Caco-2 (cell line): ENCODE measurements around the gene PPM1E. TPM values are rescaled to one million over a fixed set of nuclear protein-coding genes. Genes with fewer than 3 reads are reported as not detected.
"Not testable (repeated sequence)": the region's sequence is repeated elsewhere in the genome, so short reads cannot be mapped to it uniquely, and the experiment has no call there.

Experiments
- BruUV-seq: library from RNA; stranded (reverse); fragments of 400-500 nt; replicated peaks from 2 replicates; lab custom pipeline; 2021; lab: Mats Ljungman, UMichigan
- CTCF ChIA-PET: fragments of 300-600 bp; sonication (Branson Sonifier 250); formaldehyde crosslinking; loops from one replicate; lab custom pipeline; 2022; ENCODE audit warnings: antibody characterized with exemption; lab: Charles Lee
- POLR2A ChIA-PET: fragments of 300-600 bp; sonication (Branson Sonifier 250); formaldehyde crosslinking; loops from one replicate; lab custom pipeline; 2022; ENCODE audit warnings: antibody characterized with exemption; lab: Charles Lee
- DNase-seq, 2 experiments: peaks; one replicate each; pipeline versions ENCODE4 v3.0.0 to v3.0.0-alpha.2; 2020 to 2022
- H3K27me3 ChIP-seq: replicated peaks from 2 replicates; pipeline ENCODE4 v1.6.0; 2011; ENCODE audit warnings: low read length; ENCODE audit not compliant: control insufficient read depth, insufficient read depth
- H3K36me3 ChIP-seq: 2 replicates; pipeline ENCODE4 v1.5.1; 2011; ENCODE audit warnings: low read length; ENCODE audit not compliant: control insufficient read depth, insufficient read depth
- H3K4me1 ChIP-seq: fragments of 250-450 bp; sonication (Bioruptor Pico); 2 replicates; pipeline ENCODE4 v1.5.1; 2020; ENCODE audit warnings: mild to moderate bottlenecking
- H3K4me3 ChIP-seq: 2 replicates; pipeline ENCODE4 v1.5.1; 2011; ENCODE audit warnings: low read depth, mild to moderate bottlenecking, control low read depth, low read length
- H3K9me3 ChIP-seq: fragments of 250-450 bp; sonication (Bioruptor Pico); 2 replicates; pipeline ENCODE4 v1.5.1; 2020; ENCODE audit warnings: mild to moderate bottlenecking, moderate library complexity
- H3K27ac Mint-ChIP-seq: one replicate; pipeline ENCODE4 v1.8.0; 2022; ENCODE audit warnings: mixed read lengths; ENCODE audit not compliant: unreplicated experiment
- H3K27me3 Mint-ChIP-seq: one replicate; pipeline ENCODE4 v1.8.0; 2022; ENCODE audit warnings: mixed read lengths; ENCODE audit not compliant: insufficient read depth, unreplicated experiment
- H3K36me3 Mint-ChIP-seq: one replicate; pipeline ENCODE4 v1.8.0; 2022; ENCODE audit warnings: mild to moderate bottlenecking, mixed read lengths; ENCODE audit not compliant: insufficient read depth, unreplicated experiment
- H3K4me1 Mint-ChIP-seq: one replicate; pipeline ENCODE4 v1.8.0; 2022; ENCODE audit warnings: low read depth, mixed read lengths; ENCODE audit not compliant: unreplicated experiment
- H3K4me3 Mint-ChIP-seq: one replicate; pipeline ENCODE4 v1.8.0; 2022; ENCODE audit warnings: mild to moderate bottlenecking, moderate library complexity, mixed read lengths; ENCODE audit not compliant: unreplicated experiment
- H3K9me3 Mint-ChIP-seq: one replicate; pipeline ENCODE4 v1.8.0; 2022; ENCODE audit warnings: mixed read lengths; ENCODE audit not compliant: unreplicated experiment
- CTCF ChIP-seq, 2 experiments: fragments of 200-600 bp in 1 of 2; IDR thresholded peaks; 1 replicate in 1 of 2; 2 replicates in 1 of 2; pipeline versions ENCODE4 v1.5.1 to v1.8.0; 2011 to 2022; ENCODE audit warnings: antibody characterized with exemption in 1 of 2, control low read depth in 1 of 2, inconsistent platforms in 1 of 2, low read depth in 1 of 2, low read length in 1 of 2, mild to moderate bottlenecking in 1 of 2, moderate library complexity in 1 of 2; ENCODE audit not compliant: insufficient read depth in 1 of 2, severe bottlenecking in 1 of 2, unreplicated experiment in 1 of 2
- intact Hi-C: fragments of 100-400 bp; cut with micrococcal nuclease; formaldehyde crosslinking; loops from one replicate; pipeline ENCODE4 v1.10.0; 2022; ENCODE audit not compliant: unreplicated experiment
- total RNA-seq: library from RNA; stranded (reverse); gene quantifications from 2 replicates; pipeline ENCODE4 v1.2.3, GENCODE V29; 2022

PPM1E gene
- total RNA-seq, 1 experiment from 2014 or later: 0.09 TPM

GRCh38 chr17:58840820-58841612 lies 85.4 kb downstream of the PPM1E start:
- TF ChIP-seq CTCF (IDR thresholded peaks at IDR 0.05; ENCODE audit: insufficient read depth in 1 of 2, low read depth in 1 of 2, low read length in 1 of 2, severe bottlenecking in 1 of 2, unreplicated experiment in 1 of 2): no peak
- Mint-ChIP-seq H3K27me3 (peaks cover 3% of the 10 kb centered on the region), H3K9me3 (no peaks in the 10 kb centered on the region), H3K27ac (no peak overlapping the region), H3K36me3 (no peaks in the 10 kb centered on the region), H3K4me1 (no peaks in the 10 kb centered on the region), H3K4me3 (no peak overlapping the region)
- DNase-seq: no peak
- POLR2A ChIA-PET: no interaction called here
- Histone ChIP-seq H3K4me3 (no peak overlapping the region), H3K36me3 (no peaks in the 10 kb centered on the region), H3K4me1 (no peaks in the 10 kb centered on the region), H3K27me3 (no peaks in the 10 kb centered on the region), H3K9me3 (no peaks in the 10 kb centered on the region; the same call in 1 of the 2 replicates)
- BruUV-seq: no TSS peak
- intact Hi-C loops: no loop called here
- CTCF ChIA-PET: no interaction called here

- CTCF ChIA-PET, H3K9me3 Mint-ChIP-seq, H3K27ac Mint-ChIP-seq, DNase-seq, H3K27me3 ChIP-seq, H3K4me1 Mint-ChIP-seq, POLR2A ChIA-PET, H3K4me3 ChIP-seq, H3K36me3 Mint-ChIP-seq, H3K4me1 ChIP-seq, H3K36me3 ChIP-seq, BruUV-seq, H3K4me3 Mint-ChIP-seq, intact Hi-C loops, H3K9me3 ChIP-seq: not testable (repeated sequence)
- H3K27me3 Mint-ChIP-seq: peaks cover 17% of the 10 kb centered on the region
Measured at GRCh38 chr17:58846413-58846812, 90.8 kb downstream of the PPM1E start.

- H3K9me3 Mint-ChIP-seq, H3K4me1 Mint-ChIP-seq, H3K9me3 ChIP-seq, intact Hi-C loops, H3K27ac Mint-ChIP-seq, H3K4me1 ChIP-seq, POLR2A ChIA-PET, H3K27me3 ChIP-seq, H3K4me3 ChIP-seq, DNase-seq, CTCF ChIA-PET, H3K36me3 ChIP-seq, H3K36me3 Mint-ChIP-seq, BruUV-seq, H3K4me3 Mint-ChIP-seq: not testable (repeated sequence)
- peaks cover 17% of the 10 kb centered on the region for H3K27me3 Mint-ChIP-seq
Measured at GRCh38 chr17:58850106-58850505, 94.5 kb downstream of the PPM1E start.

- no peak overlapping the region for H3K4me3 Mint-ChIP-seq
- H3K36me3 Mint-ChIP-seq: no peaks in the 10 kb centered on the region
- no peaks in the 10 kb centered on the region for H3K4me1 Mint-ChIP-seq
- POLR2A ChIA-PET: no interaction called here
- intact Hi-C loops: no loop called here
- Histone ChIP-seq H3K27me3 (no peaks in the 10 kb centered on the region), H3K9me3 (no peaks in the 10 kb centered on the region), H3K36me3 (no peaks in the 10 kb centered on the region), H3K4me1 (no peaks in the 10 kb centered on the region), H3K4me3 (no peak overlapping the region)
- no peak for DNase-seq
- BruUV-seq: no TSS peak
- TF ChIP-seq CTCF (IDR thresholded peaks at IDR 0.05; ENCODE audit: insufficient read depth in 1 of 2, low read depth in 1 of 2, low read length in 1 of 2, severe bottlenecking in 1 of 2, unreplicated experiment in 1 of 2): no peak
- H3K9me3 Mint-ChIP-seq: no peaks in the 10 kb centered on the region
- no peak overlapping the region for H3K27ac Mint-ChIP-seq
- CTCF ChIA-PET: no interaction called here
- H3K27me3 Mint-ChIP-seq: peaks cover 7% of the 10 kb centered on the region
Measured at GRCh38 chr17:58865301-58865700, 109.6 kb downstream of the PPM1E start.
